Measurements from ENCODE around the gene CTDSP1.

CTDSP1 gene

DNA sequence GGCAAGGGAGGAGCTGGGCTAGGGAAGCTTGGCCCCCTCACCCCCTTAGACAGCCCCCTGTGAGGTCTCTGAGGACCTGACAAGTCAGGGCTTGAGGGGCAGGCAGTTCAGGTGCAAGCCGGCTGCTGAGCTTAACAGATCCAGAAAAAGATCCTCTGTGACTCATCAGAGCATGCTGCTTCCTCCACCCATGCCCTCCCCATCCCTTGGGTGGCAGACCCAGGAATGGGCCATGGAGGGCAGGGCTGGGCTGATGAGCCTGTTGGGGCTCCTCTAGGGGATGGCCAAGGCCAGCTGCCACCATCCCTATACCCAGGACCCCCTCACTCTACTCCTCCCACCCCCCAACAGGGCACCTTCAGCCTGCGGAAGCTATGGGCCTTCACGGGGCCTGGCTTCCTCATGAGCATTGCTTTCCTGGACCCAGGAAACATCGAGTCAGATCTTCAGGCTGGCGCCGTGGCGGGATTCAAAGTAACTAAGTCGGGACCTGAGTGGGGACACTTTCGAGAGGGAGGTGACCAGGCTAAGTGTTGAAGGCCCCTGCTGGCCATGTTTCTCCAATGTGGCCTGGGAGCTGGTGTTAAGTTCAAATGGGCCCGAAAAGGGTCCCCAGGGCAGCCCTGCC, 15.7 kb upstream of the CTDSP1 start:
- DNase-seq (ENCODE audit: low read depth), result no peak

DNA sequence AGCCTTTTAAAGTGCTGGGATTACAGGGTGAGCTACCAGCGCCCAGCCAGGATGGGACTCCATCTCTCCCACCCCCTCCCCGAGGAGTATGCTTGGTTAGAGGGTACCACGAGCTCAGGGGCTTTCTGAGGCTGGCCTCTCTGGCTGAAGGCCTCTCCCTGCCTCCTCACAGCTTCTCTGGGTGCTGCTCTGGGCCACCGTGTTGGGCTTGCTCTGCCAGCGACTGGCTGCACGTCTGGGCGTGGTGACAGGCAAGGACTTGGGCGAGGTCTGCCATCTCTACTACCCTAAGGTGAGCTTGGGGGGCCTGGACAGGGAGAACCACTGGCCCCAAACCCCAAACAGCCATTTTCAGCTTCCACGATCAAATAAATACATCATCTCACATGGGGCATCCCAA, 14.7 kb upstream of the CTDSP1 start:
- DNase-seq (ENCODE audit: low read depth), result no peak

DNA sequence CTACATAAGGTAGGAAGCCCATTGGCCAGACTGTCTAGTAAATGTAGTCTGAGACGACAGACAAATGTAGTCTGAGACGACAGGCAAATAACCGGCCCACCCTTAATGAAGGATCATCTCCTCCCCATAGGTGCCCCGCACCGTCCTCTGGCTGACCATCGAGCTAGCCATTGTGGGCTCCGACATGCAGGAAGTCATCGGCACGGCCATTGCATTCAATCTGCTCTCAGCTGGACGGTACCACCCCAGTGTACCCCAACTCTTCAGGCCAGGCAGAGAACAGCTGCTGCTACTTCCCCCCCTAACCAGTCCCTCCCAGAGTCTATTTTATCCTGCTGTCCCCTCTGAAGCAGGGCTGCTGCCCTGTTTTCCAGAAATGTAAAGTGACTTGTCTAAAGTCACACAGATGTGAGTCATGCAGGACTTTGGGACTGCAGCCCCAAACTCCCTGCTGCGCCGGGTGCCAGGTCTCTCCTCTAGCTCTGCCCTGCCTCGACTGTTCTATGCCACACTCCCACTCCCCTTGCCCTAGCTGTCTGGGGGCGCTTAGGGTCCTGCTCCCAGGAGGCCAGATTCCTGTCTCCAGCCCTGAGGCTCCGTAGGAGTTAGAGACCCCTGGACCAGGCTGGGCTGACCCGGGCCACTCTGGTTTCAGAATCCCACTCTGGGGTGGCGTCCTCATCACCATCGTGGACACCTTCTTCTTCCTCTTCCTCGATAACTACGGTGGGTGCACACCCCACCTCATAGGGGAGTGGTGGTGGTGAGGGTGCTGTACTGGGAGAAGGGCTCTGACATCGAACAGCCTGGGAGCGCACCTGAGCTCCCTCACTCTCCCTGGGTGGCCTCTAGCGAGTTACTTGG, 12.9 kb upstream of the CTDSP1 start:
- no peak for DNase-seq (ENCODE audit: low read depth)

DNA sequence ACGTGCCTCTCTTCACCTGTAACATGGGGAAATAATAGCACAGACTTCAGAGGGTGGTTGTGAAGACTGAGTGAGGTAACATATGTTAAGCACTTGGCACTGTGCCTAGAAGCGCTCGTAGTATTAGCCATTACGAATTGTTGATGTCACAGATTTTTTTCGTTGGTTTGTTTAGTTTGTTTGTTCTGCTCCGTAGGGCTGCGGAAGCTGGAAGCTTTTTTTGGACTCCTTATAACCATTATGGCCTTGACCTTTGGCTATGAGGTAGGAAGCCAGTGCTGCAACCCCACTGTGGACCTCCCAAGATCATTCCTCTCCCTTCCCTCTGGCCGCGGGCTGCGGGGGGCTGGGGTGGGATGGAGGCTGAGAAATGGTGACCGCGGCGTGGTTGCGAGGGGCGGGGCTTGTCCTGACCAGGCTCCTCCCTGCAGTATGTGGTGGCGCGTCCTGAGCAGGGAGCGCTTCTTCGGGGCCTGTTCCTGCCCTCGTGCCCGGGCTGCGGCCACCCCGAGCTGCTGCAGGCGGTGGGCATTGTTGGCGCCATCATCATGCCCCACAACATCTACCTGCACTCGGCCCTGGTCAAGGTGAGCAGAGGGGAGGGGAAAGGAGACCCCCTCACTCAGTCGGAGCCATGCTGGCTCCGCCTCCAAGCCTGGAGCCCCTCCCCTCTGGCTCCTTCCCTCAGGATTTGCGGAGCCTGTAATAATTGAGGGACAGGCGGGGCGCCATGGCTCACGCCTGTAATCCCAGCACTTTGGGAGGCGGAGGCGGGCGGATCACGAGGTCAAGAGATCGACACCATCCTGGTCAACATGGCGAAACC, 12.1 kb upstream of the CTDSP1 start:
- no peak for DNase-seq (ENCODE audit: low read depth)

- no peak for DNase-seq (ENCODE audit: low read depth)
These were observed 10.1 kb upstream of the CTDSP1 start for GRCh38 chr2:218389333-218390150.

- no peak for DNase-seq (ENCODE audit: low read depth)
These were observed 8.5 kb upstream of the CTDSP1 start for GRCh38 chr2:218391202-218391601.

DNA sequence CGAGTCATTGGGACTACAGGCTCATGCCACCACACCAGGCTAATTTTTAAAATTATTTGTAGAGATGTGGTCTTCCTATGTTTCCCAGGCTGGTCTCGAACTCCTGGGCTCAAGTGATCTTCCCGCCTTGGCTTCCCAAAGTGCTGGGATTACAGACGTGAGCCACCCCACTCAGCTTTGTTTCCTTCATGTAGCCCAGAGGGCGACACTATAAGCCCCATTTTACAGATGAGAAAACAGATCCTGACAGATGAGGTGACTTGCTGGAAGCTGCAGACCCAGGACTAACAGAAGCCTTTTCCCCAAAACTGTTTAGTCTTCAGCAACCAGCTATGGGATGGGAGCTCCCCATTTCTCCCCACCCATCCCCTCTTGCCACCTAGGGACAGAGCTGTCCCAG, 7.2 kb upstream of the CTDSP1 start:
- DNase-seq (ENCODE audit: low read depth), result no peak

DNA sequence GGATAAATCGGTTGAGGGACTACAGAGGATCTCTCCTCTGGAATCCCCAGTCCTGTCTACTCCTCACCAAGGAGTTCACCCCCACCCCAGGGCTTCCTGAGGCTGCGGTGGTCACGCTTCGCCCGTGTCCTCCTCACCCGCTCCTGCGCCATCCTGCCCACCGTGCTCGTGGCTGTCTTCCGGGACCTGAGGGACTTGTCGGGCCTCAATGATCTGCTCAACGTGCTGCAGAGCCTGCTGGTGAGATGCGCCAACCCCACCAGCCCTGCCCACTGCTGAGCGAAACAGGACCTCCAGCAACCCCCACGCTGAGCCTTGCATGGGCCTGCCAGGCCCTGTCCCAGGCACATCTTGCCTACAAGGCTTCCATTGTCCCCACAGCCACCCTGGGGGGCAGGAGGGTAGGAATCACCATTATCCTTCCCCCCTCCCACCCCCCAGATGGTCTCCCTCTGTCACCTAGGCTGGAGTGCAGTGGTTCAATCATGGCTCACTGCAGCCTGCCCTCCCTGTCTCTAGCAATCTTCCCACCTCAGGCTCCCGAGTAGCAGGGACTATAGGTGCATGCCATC, 6.7 kb upstream of the CTDSP1 start:
- DNase-seq (ENCODE audit: low read depth), result no peak

- no peak for DNase-seq (ENCODE audit: low read depth)
These were observed 5.8 kb upstream of the CTDSP1 start for GRCh38 chr2:218393750-218394290.

GRCh38 chr2:218394298-218395089, 5.2 kb upstream of the CTDSP1 start:
- no peak for DNase-seq (ENCODE audit: low read depth)

DNA sequence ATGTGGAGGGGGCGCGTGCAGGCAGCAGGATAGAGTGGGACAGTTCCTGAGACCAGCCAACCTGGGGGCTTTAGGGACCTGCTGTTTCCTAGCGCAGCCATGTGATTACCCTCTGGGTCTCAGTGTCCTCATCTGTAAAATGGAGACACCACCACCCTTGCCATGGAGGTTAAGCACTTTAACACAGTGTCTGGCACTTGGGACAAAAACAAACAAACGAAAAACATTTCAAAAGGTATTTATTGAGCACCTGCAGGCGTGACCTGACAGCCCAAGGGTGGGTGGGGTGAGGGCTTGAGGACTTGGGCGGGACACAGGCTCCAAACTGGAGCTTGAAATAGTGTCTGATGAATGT, 4.6 kb upstream of the CTDSP1 start:
- DNase-seq (ENCODE audit: low read depth), result no peak

DNA sequence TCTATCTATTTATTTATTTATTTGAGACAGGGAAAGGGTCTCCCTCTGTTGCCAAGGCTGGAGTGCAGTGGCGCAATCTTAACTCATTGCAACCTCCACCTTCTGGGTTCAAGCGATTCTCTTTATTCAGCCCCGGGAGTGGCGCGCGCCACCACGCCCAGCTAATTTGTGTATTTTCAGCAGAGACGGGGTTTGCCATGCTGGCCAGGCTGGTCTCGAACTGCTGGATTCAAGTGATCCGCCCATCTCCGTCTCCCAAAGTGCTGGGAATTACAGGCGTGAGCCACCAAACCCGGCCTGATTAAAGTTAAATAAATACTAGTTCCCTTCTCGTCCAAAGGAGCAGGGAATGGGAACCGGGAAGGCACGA, 4.2 kb upstream of the CTDSP1 start:
- DNase-seq (ENCODE audit: low read depth), result no peak

GRCh38 chr2:218395826-218396687, 3.6 kb upstream of the CTDSP1 start:
- peak; percentile 92 for DNase-seq (ENCODE audit: low read depth)

- peak; percentile 71 for DNase-seq (ENCODE audit: low read depth)
These were observed 2.8 kb upstream of the CTDSP1 start for GRCh38 chr2:218396688-218397462.

GRCh38 chr2:218397463-218397819, 2.2 kb upstream of the CTDSP1 start:
- DNase-seq (ENCODE audit: low read depth), result no peak

GRCh38 chr2:218397820-218398436, 1.7 kb upstream of the CTDSP1 start:
- DNase-seq (ENCODE audit: low read depth), result peak; percentile 48

DNA sequence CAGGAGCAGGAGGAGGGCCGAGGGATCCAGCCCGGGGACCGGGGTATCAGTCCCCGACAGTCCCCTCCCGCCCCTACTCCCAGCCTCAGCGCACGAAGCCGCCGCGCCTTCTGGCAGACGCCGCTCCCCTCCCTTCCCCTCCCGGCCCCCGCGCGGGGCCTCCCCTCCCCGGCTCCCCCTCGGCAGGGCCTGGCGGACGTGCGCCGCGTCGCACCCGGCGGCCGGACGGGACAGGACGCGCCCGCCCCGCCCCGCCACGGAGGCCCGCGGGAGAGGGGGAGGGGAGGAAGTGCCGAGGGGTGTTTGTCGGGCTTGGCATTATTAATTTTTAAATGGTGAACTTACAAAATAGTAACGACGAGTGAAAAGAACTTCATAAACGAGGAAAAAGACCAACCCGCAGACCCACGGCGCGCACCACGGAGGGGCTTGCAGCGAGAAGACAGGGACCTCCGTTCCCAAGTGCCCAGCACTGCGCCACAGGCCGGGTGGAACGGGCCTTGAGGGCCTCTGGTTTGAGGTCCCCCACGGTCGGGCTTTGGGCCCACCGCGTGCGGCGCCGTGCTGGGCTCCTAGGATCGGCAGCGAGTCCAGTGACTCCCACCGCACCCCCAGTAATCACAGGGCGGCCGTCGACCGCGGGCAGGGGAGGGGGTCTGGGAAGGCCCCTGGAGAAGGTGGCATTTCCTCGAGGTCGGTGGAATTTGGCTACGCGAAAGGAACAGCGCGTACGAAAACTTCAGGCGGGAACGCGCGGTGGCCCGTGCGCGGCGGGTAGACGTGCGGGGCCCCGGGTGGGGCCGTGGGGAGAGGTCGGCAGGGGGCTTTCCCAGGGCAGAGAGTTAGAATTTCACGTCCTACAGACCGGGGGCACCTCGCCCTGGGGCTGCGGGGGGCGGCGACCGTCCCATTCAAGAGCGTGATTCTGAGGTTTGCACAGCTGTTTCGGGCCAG, 954 bp upstream of the CTDSP1 start:
- peak; percentile 57 for DNase-seq (ENCODE audit: low read depth)
